Mucosa of stomach (tissue), 1 donor: ENCODE measurements around the gene CSNK1D.

Experiments
- H3K27me3 ChIP-seq: one replicate; pipeline ENCODE4 v1.7.0; 2013; ENCODE audit warnings: mild to moderate bottlenecking, low read length; ENCODE audit not compliant: control insufficient read depth, insufficient read depth
- H3K36me3 ChIP-seq: one replicate; pipeline ENCODE4 v1.7.0; 2013; ENCODE audit warnings: low read length; ENCODE audit not compliant: control insufficient read depth, insufficient read depth
- H3K4me1 ChIP-seq: one replicate; pipeline ENCODE4 v1.7.0; 2013; ENCODE audit warnings: mild to moderate bottlenecking, low read length; ENCODE audit not compliant: control insufficient read depth, insufficient read depth
- H3K4me3 ChIP-seq: one replicate; pipeline ENCODE4 v1.7.0; 2013; ENCODE audit warnings: low read length
- H3K9ac ChIP-seq: one replicate; pipeline ENCODE4 v1.7.0; 2013; ENCODE audit warnings: mild to moderate bottlenecking, low read length, moderate library complexity
- H3K9me3 ChIP-seq: one replicate; pipeline ENCODE4 v1.7.0; 2013; ENCODE audit warnings: mild to moderate bottlenecking, low read length, moderate library complexity; ENCODE audit not compliant: control insufficient read depth
- donor health status: Pancreatic carcinoma.

The CSNK1D gene

GRCh38 chr17:82283208-82283749 lies 9.8 kb upstream of the CSNK1D start:
- no peak overlapping the region for H3K9ac ChIP-seq
- no peaks in the 10 kb centered on the region for H3K27me3 ChIP-seq
- H3K4me1 ChIP-seq = peaks cover 53% of the 10 kb centered on the region
- H3K36me3 ChIP-seq = no peaks in the 10 kb centered on the region
- no peak overlapping the region for H3K4me3 ChIP-seq
- no peaks in the 10 kb centered on the region for H3K9me3 ChIP-seq

GRCh38 chr17:82282239-82283207 lies 9.0 kb upstream of the CSNK1D start:
- no peaks in the 10 kb centered on the region for H3K36me3 ChIP-seq
- H3K9me3 ChIP-seq = no peaks in the 10 kb centered on the region
- no peaks in the 10 kb centered on the region for H3K27me3 ChIP-seq
- no peak overlapping the region for H3K4me3 ChIP-seq
- peak overlapping the region; percentile 15 for H3K9ac ChIP-seq
- H3K4me1 ChIP-seq = peaks cover 45% of the 10 kb centered on the region

- H3K27me3 ChIP-seq = no peaks in the 10 kb centered on the region
- H3K36me3 ChIP-seq = no peaks in the 10 kb centered on the region
- H3K4me1 ChIP-seq = peaks cover 38% of the 10 kb centered on the region
- H3K4me3 ChIP-seq = no peak overlapping the region
- H3K9ac ChIP-seq = peak overlapping the region; percentile 15
- no peaks in the 10 kb centered on the region for H3K9me3 ChIP-seq
Measured at GRCh38 chr17:82281502-82282238, 8.2 kb upstream of the CSNK1D start.

GRCh38 chr17:82281076-82281475 lies 7.6 kb upstream of the CSNK1D start:
- no peak overlapping the region for H3K9ac ChIP-seq

GRCh38 chr17:82280537-82280936 lies 7.0 kb upstream of the CSNK1D start:
- Histone ChIP-seq H3K4me3 (no peak overlapping the region), H3K36me3 (no peaks in the 10 kb centered on the region), H3K4me1 (peaks cover 38% of the 10 kb centered on the region), H3K27me3 (no peaks in the 10 kb centered on the region), H3K9ac (no peak overlapping the region), H3K9me3 (no peaks in the 10 kb centered on the region)

More at GRCh38 chr17:82281076-82281475, 7.6 kb upstream of the CSNK1D start:
- peaks cover 38% of the 10 kb centered on the region for H3K4me1 ChIP-seq
- H3K27me3 ChIP-seq = no peaks in the 10 kb centered on the region
- no peaks in the 10 kb centered on the region for H3K36me3 ChIP-seq
- H3K9me3 ChIP-seq = no peaks in the 10 kb centered on the region
- no peak overlapping the region for H3K4me3 ChIP-seq

- Histone ChIP-seq H3K9ac (no peak overlapping the region), H3K4me1 (peaks cover 47% of the 10 kb centered on the region), H3K27me3 (no peaks in the 10 kb centered on the region), H3K9me3 (no peaks in the 10 kb centered on the region), H3K36me3 (no peaks in the 10 kb centered on the region), H3K4me3 (no peak overlapping the region)
Measured at GRCh38 chr17:82278786-82279391, 5.4 kb upstream of the CSNK1D start.

- no peak overlapping the region for H3K9ac ChIP-seq
Measured at GRCh38 chr17:82278308-82278707, 4.8 kb upstream of the CSNK1D start.

GRCh38 chr17:82277851-82278250 lies 4.4 kb upstream of the CSNK1D start:
- Histone ChIP-seq H3K4me3 (no peak overlapping the region), H3K36me3 (no peaks in the 10 kb centered on the region), H3K9me3 (no peaks in the 10 kb centered on the region), H3K9ac (no peak overlapping the region), H3K27me3 (no peaks in the 10 kb centered on the region), H3K4me1 (peaks cover 40% of the 10 kb centered on the region)

More at GRCh38 chr17:82278308-82278707, 4.8 kb upstream of the CSNK1D start:
- no peaks in the 10 kb centered on the region for H3K9me3 ChIP-seq
- H3K4me1 ChIP-seq = peaks cover 44% of the 10 kb centered on the region
- no peak overlapping the region for H3K4me3 ChIP-seq
- H3K27me3 ChIP-seq = no peaks in the 10 kb centered on the region
- H3K36me3 ChIP-seq = no peaks in the 10 kb centered on the region

GRCh38 chr17:82276938-82277337 lies 3.4 kb upstream of the CSNK1D start:
- H3K9me3 ChIP-seq = no peaks in the 10 kb centered on the region
- no peak overlapping the region for H3K4me3 ChIP-seq
- H3K36me3 ChIP-seq = no peaks in the 10 kb centered on the region
- peaks cover 34% of the 10 kb centered on the region for H3K4me1 ChIP-seq
- H3K9ac ChIP-seq = no peak overlapping the region
- H3K27me3 ChIP-seq = no peaks in the 10 kb centered on the region

GRCh38 chr17:82275326-82275725 lies 1.8 kb upstream of the CSNK1D start:
- Histone ChIP-seq H3K4me3 (no peak overlapping the region), H3K4me1 (peaks cover 37% of the 10 kb centered on the region), H3K9ac (no peak overlapping the region), H3K9me3 (no peaks in the 10 kb centered on the region), H3K36me3 (peaks cover 6% of the 10 kb centered on the region), H3K27me3 (no peaks in the 10 kb centered on the region)

- Histone ChIP-seq H3K36me3 (peaks cover 6% of the 10 kb centered on the region), H3K4me1 (peaks cover 47% of the 10 kb centered on the region), H3K9me3 (no peaks in the 10 kb centered on the region), H3K27me3 (no peaks in the 10 kb centered on the region), H3K9ac (peak overlapping the region; percentile 87), H3K4me3 (peak overlapping the region; percentile 51)
Measured at GRCh38 chr17:82274134-82275020, 877 bp upstream of the CSNK1D start.
